ENCODE measurements around the gene EIF2AK2.

DNA sequence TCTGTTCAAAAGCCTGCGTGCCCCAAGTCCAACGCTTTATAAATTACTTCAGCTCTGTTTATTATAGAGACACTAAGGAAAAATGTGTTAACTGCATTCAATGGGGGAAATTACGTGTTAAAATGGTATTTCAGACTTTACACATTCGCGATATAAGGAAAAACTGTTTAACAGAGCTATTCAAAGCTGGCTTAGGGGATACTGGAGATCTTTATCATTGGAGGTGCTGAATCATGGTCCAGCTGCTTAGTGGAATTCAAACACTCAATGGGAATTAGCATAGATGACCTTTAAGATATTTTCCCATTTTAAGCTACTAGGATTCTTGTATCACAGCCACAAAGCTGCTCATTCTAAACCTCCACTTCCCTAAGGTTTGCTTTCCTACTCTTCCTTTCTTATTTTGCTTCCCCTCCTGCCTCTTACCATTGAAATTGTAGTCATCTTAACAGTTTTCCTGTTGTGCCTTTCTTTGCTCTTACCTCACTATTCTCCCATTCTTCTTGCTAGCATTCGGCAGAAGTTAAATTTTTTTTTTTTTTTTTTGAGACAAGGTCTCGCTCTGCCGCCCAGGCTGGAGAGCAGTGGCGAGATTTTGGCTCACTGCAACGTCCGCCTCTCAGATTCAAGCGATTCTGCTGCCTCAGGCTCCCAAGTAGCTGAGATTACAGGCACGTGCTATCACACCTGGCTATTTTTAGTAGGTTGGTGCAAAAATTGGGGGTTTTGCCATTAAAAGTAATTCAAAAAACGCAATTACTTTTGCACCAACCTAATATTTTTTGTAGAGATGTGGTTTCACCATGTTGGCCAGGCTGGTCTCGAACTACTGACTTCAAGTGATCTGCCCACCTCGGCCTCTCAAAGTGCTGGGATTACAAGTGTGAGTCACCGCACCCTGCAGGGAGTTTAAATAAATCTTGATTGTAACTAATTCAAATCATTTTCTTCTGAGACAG is 25.2 kb upstream of the EIF2AK2 start:
- TF ChIP-seq EZH2 (IDR thresholded peaks at IDR 0.05), result no peak
- no peak for TF ChIP-seq POLR2AphosphoS5 (IDR thresholded peaks at IDR 0.05; ENCODE audit: borderline replicate concordance, low read depth, low read length)
- no peak for TF ChIP-seq FOXP2 (optimal IDR thresholded peaks at IDR 0.05; ENCODE audit: control extremely low read depth, extremely low read length, insufficient read depth)
